NT2/D1 (cell line): ENCODE results near the gene VPS41.

Experiments used
- YY1 ChIP-seq: IDR thresholded peaks from 2 replicates; pipeline ENCODE4 v1.6.1; 2011; ENCODE audit not compliant: insufficient read length, insufficient read depth
- ZNF274 ChIP-seq: IDR thresholded peaks from 2 replicates; pipeline ENCODE4 v1.6.1; 2011; ENCODE audit warnings: mild to moderate bottlenecking, low read depth, low read length

- TF ChIP-seq YY1, result no peak
- no peak for TF ChIP-seq ZNF274
Observed at GRCh38 chr7:38907766-38908165, 1.2 kb downstream of the VPS41 start.
